HepG2 (cell line): ENCODE results near the gene SYNPO. TPM values are rescaled to one million over a fixed set of nuclear protein-coding genes. Genes with fewer than 3 reads are reported as not detected.

ENCODE experiments used
- ATAC-seq: fragments of 200-7000 bp; cut with Tn5 transposase; 3 replicates; pipeline ENCODE4 v1.9.1; 2020; ENCODE audit warnings: mild to moderate bottlenecking, moderate library complexity
- BruUV-seq: library from RNA; stranded (reverse); fragments of 400-500 nt; replicated peaks from 2 replicates; lab custom pipeline; 2021; lab: Mats Ljungman, UMichigan
- CTCF ChIA-PET: fragments of 300-600 bp; formaldehyde crosslinking; extraction: SDS; loops from one replicate; lab custom pipeline; 2021; ENCODE audit warnings: low total read pairs, inconsistent platforms, low intra/inter-chr PET ratio; lab: Yijun Ruan, JAX
- POLR2A ChIA-PET: fragments of 350-600 bp; sonication (Branson Sonifier 250); formaldehyde crosslinking; loops from one replicate; lab custom pipeline; 2020; ENCODE audit warnings: antibody characterized with exemption, inconsistent platforms; lab: Yijun Ruan, JAX
- DNase-seq: peaks from one replicate; pipeline ENCODE4 v3.0.0-alpha.2; 2015; ENCODE audit warnings: low spot score
- FAIRE-seq: peaks from 3 replicates; lab custom pipeline; 2011; peaks lifted over from hg19 to GRCh38; lab: Jason Lieb, UNC
- H2AFZ ChIP-seq: one replicate; pipeline ENCODE4 v1.6.1; 2011; ENCODE audit warnings: low read length, inconsistent platforms
- H3K27ac ChIP-seq: fragments of 300-600 bp; 3 replicates; pipeline ENCODE4 v1.8.0; 2011; ENCODE audit warnings: mixed run types, mild to moderate bottlenecking, mixed read lengths, low read length, inconsistent platforms; ENCODE audit not compliant: insufficient read depth; ENCODE audit errors: extremely low read length
- H3K27me3 ChIP-seq, 2 experiments: fragments of 200-600 bp in 1 of 2; 2 replicates in 1 of 2; 3 replicates in 1 of 2; pipeline versions ENCODE4 v1.6.0 to v1.8.0; 2011; ENCODE audit warnings: low read length in 2 of 2, mild to moderate bottlenecking in 2 of 2, moderate library complexity in 2 of 2, inconsistent platforms in 1 of 2; ENCODE audit not compliant: insufficient read depth in 2 of 2, control insufficient read depth in 1 of 2
- H3K36me3 ChIP-seq, 2 experiments: fragments of 200-600 bp in 1 of 2; replicated peaks in 1 of 2; 2 replicates in 1 of 2; 3 replicates in 1 of 2; pipeline versions ENCODE4 v1.5.1 to v1.8.0; 2011; ENCODE audit warnings: low read length in 2 of 2, inconsistent platforms in 1 of 2; ENCODE audit not compliant: insufficient read depth in 2 of 2, control insufficient read depth in 1 of 2
- H3K4me1 ChIP-seq: 2 replicates; pipeline ENCODE4 v1.5.1; 2012; ENCODE audit warnings: low read length, inconsistent platforms; ENCODE audit not compliant: insufficient read depth
- H3K4me2 ChIP-seq: 2 replicates; pipeline ENCODE4 v1.6.0; 2011; ENCODE audit warnings: low read depth, low read length, inconsistent platforms
- H3K4me3 ChIP-seq, 3 experiments: fragments of 200-600 bp in 1 of 3; sonication (generic), shearing (Covaris generic) in 1 of 3; replicated peaks in 1 of 3; 2 replicates each; pipeline ENCODE4 v1.5.1; 2011 to 2016; ENCODE audit warnings: low read length in 3 of 3, inconsistent platforms in 2 of 3, low read depth in 2 of 3, mild to moderate bottlenecking in 2 of 3, control low read depth in 1 of 3, mixed read lengths in 1 of 3; ENCODE audit not compliant: insufficient read depth in 1 of 3
- H3K79me2 ChIP-seq: one replicate; pipeline ENCODE4 v1.6.1; 2011; ENCODE audit warnings: low read length, inconsistent platforms; ENCODE audit not compliant: insufficient read depth
- H3K9ac ChIP-seq: 2 replicates; pipeline ENCODE4 v1.6.0; 2011; ENCODE audit warnings: mild to moderate bottlenecking, low read depth, low read length, inconsistent platforms; ENCODE audit not compliant: insufficient read depth
- H3K9me3 ChIP-seq: 2 replicates; pipeline ENCODE4 v1.5.1; 2012; ENCODE audit warnings: mild to moderate bottlenecking, low read length
- H4K20me1 ChIP-seq: 2 replicates; pipeline ENCODE4 v1.6.0; 2011; ENCODE audit warnings: inconsistent platforms, mild to moderate bottlenecking, low read length, moderate library complexity; ENCODE audit not compliant: insufficient read depth
- GABPB1 ChIP-seq: IDR thresholded peaks from 2 replicates; pipeline ENCODE4 v1.6.1; 2016; ENCODE audit warnings: mild to moderate bottlenecking, missing genetic modification reagents, moderate library complexity, missing compliant biosample characterization
- GATAD2A ChIP-seq: IDR thresholded peaks from 2 replicates; pipeline ENCODE4 v1.6.1; 2016
- HIC2 ChIP-seq: sonication (generic); formaldehyde crosslinking; IDR thresholded peaks from 2 replicates; pipeline ENCODE4 v1.9.0; 2022; ENCODE audit warnings: low read depth, missing genetic modification reagents
- MED1 ChIP-seq: sonication (generic); formaldehyde crosslinking; IDR thresholded peaks from 2 replicates; pipeline ENCODE4 v1.4.0; 2020; ENCODE audit warnings: missing genetic modification reagents
- PATZ1 ChIP-seq: sonication (generic); formaldehyde crosslinking; IDR thresholded peaks from 2 replicates; pipeline ENCODE4 v1.4.0; 2020; ENCODE audit warnings: missing genetic modification reagents
- TEAD3 ChIP-seq: optimal IDR thresholded peaks from 2 replicates; pipeline ENCODE3; 2016; ENCODE audit warnings: borderline replicate concordance
- ZBED4 ChIP-seq: sonication (generic); formaldehyde crosslinking; IDR thresholded peaks from 2 replicates; pipeline ENCODE4 v1.4.0; 2020; ENCODE audit warnings: missing genetic modification reagents, borderline replicate concordance
- ZBTB7B ChIP-seq: sonication (generic); formaldehyde crosslinking; IDR thresholded peaks from 2 replicates; pipeline ENCODE4 v1.4.0; 2020; ENCODE audit warnings: missing genetic modification reagents
- ZNF263 ChIP-seq: sonication (generic); formaldehyde crosslinking; IDR thresholded peaks from 2 replicates; pipeline ENCODE4 v1.4.0; 2020; ENCODE audit warnings: missing genetic modification reagents
- ZNF644 ChIP-seq: IDR thresholded peaks from 2 replicates; pipeline ENCODE4 v1.6.1; 2016; ENCODE audit warnings: low read depth
- WGBS: methylation state at CpG from one replicate; pipeline ENCODE4 v1.1.6; 2017; ENCODE audit warnings: low lambda C conversion rate; 5-methylcytosine and 5-hydroxymethylcytosine counted together
- in situ Hi-C: cut with HindIII; loops from 2 replicates; pipeline ENCODE4 v1.10.0; 2017; ENCODE audit warnings: low pct_unique_long_range_greater_than_20kb; ENCODE audit not compliant: extremely low pct_ligation_motif_present
- intact Hi-C: fragments of 100-400 bp; cut with micrococcal nuclease; formaldehyde crosslinking; loops from one replicate; pipeline ENCODE4 v1.10.0; 2022; ENCODE audit not compliant: unreplicated experiment
- polyA plus RNA-seq, 8 experiments: library from polyadenylated mRNA; depleted of rRNA in 3 of 8; stranded (reverse) in 7 of 8; unstranded in 1 of 8; fragments of >200 nt; fragmentation: Illumina TruSeq in 4 of 8; extraction: Trizol in 4 of 8; gene quantifications; 2 replicates each; pipeline versions ENCODE4 v1.2.1 to v1.2.3, GENCODE V29; 2011 to 2016; ENCODE audit warnings: low read depth in 4 of 8, missing spikeins in 1 of 8, mixed read lengths in 1 of 8; ENCODE audit not compliant: insufficient read depth in 1 of 8
- total RNA-seq, 5 experiments: library from RNA; depleted of rRNA; stranded (reverse); fragments of >200 nt; fragmentation: Illumina TruSeq; extraction: Trizol; gene quantifications; 2 replicates each; pipeline ENCODE4 v1.2.3, GENCODE V29; 2016; ENCODE audit warnings: low read depth in 1 of 5

SYNPO gene
- total and polyA plus RNA-seq, 2 of the 13 experiments (the other 11 are each of a cell fraction or from before 2014, with no cell fraction given) = 0.09 to 0.30 TPM

GRCh38 chr5:150615141-150615699, 25.2 kb upstream of the SYNPO start:
- intact Hi-C loops = no loop called here
- H3K9me3 ChIP-seq = no peaks in the 10 kb centered on the region
- peaks cover 0 to 29% of the 10 kb centered on the region in 2 experiments; a peak in 2 of 5 replicates for H3K27me3 ChIP-seq
- no peaks in the 10 kb centered on the region for H4K20me1 ChIP-seq
- ChIA-PET CTCF (no interaction called here), POLR2A (interaction anchor here (1.2 kb wide), 1 partner anchor 86 kb away, joined by 4 read pairs; the partner anchor contains the start of gene RBM22)
- in situ Hi-C loops = no loop called here
- no peak overlapping the region for H3K27ac ChIP-seq
- no peak for FAIRE-seq
- H3K9ac ChIP-seq = no peak overlapping the region
- BruUV-seq = no TSS peak
- H3K4me1 ChIP-seq = peaks cover 64% of the 10 kb centered on the region
- ATAC-seq = no peak
- no peaks in the 10 kb centered on the region for H3K36me3 ChIP-seq
- H3K79me2 ChIP-seq = no peaks in the 10 kb centered on the region
- no peak for DNase-seq
- H2AFZ ChIP-seq = no peak overlapping the region
- H3K4me2 ChIP-seq = no peak overlapping the region
- WGBS = 19% methylated on average over 14 of the region's 17 CpGs
- TF ChIP-seq ZNF263 (CRISPR knock-in tag) (peak; percentile 44; the same call in 1 of the 2 replicates), ZNF644 (CRISPR knock-in tag) (no peak)
- H3K4me3 ChIP-seq = no peak overlapping the region

- DNase-seq (peak; percentile 70), FAIRE-seq (peak; percentile 57), ATAC-seq (peak; percentile 83)
- ChIA-PET POLR2A (no interaction called here), CTCF (no interaction called here)
- Histone ChIP-seq H3K4me1 (peaks cover 56% of the 10 kb centered on the region), H3K4me3 (no peak overlapping the region), H3K9me3 (no peaks in the 10 kb centered on the region), H3K27ac (no peak overlapping the region), H3K27me3 (peaks cover 0 to 32% of the 10 kb centered on the region in 2 experiments; a peak in 2 of 5 replicates), H2AFZ (no peak overlapping the region), H3K4me2 (peak overlapping the region; percentile 5; the same call in 1 of the 2 replicates), H3K36me3 (no peaks in the 10 kb centered on the region), H3K79me2 (no peaks in the 10 kb centered on the region), H4K20me1 (no peaks in the 10 kb centered on the region), H3K9ac (no peak overlapping the region)
- in situ Hi-C loops = no loop called here
- intact Hi-C loops = no loop called here
- WGBS = 3% methylated on average over 4 of the region's 5 CpGs
- BruUV-seq = no TSS peak
- peak; percentile 63 for TF ChIP-seq GATAD2A
- 0 out of 2 replicates have a peak, but pooled peaks have one; percentile 48 for TF ChIP-seq ZBTB7B
- TF ChIP-seq ZBED4 = peak; percentile 34; the same call in 1 of the 2 replicates
- 0 out of 2 replicates have a peak, but pooled peaks have one; percentile 35 for TF ChIP-seq GABPB1 (CRISPR knock-in tag)
- TF ChIP-seq PATZ1 = peak; percentile 90
- peak; percentile 59 for TF ChIP-seq MED1 (CRISPR knock-in tag)
- TF ChIP-seq HIC2 (CRISPR knock-in tag) = peak; percentile 63; the same call in 1 of the 2 replicates
- peak; percentile 52 for TF ChIP-seq TEAD3 (CRISPR knock-in tag)
Observed at GRCh38 chr5:150616024-150616470, 24.4 kb upstream of the SYNPO start.
